HG03521 (cell line): ENCODE measurements around the gene LUZP4.
"Not testable (repeated sequence)": the region's sequence is repeated elsewhere in the genome, so short reads cannot be mapped to it uniquely, and the experiment has no call there.

Experiments used
- ATAC-seq: cut with Tn5 transposase; IDR thresholded peaks from one replicate; pipeline ENCODE4 v1.9.1; 2021; ENCODE audit warnings: mild to moderate bottlenecking, moderate library complexity; ENCODE audit not compliant: unreplicated experiment

LUZP4 gene

DNA sequence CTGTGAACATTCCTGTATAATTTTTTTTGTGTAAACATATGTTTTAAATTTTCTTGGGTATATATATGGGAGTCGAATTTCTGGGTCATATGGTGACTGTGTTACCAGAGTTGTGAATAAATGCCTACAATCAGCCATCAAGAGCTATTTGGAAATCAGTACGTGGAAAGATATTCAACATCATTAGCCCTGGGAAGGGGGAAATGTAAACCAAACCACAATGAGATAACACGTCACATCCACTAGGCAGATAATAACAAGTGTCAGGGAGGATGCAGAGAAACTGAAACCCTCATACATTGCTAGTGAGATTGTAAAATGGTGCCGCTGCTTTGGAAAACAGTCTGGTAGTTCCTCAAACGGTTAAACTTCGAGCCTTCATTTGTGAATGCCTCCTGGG is 43.9 kb downstream of the LUZP4 start:
- ATAC-seq = no peak

DNA sequence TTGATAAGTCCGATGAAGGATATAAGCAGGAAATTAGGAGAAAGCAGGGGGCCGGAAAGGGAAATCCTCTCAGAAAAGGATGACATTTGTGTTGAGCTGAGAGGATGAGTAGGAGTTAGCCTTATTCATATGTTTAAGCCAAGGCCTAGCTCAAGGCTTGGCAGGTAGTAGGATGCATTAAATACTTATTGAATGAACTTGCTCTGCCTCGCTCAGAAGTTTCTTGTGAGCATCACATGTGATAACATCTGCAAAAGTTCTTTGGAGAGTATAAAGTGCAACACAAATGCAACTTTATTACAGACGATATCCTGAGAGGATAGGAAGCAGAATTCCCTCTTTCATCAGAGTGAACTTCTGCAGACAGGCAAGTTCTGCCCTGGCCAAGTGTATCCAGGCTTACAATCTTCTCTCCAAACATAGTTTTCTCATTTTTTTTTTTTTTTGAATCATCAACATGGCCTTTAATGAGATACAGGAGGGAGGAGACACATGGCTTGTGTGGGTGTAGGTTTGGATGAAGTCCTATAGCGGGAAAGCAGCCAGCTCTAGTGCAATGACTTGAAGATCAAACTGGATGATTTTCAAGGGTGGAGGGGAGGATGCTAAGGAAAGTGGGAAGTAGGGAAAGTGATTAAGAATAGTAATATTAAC is 48.1 kb downstream of the LUZP4 start:
- ATAC-seq = no peak

DNA sequence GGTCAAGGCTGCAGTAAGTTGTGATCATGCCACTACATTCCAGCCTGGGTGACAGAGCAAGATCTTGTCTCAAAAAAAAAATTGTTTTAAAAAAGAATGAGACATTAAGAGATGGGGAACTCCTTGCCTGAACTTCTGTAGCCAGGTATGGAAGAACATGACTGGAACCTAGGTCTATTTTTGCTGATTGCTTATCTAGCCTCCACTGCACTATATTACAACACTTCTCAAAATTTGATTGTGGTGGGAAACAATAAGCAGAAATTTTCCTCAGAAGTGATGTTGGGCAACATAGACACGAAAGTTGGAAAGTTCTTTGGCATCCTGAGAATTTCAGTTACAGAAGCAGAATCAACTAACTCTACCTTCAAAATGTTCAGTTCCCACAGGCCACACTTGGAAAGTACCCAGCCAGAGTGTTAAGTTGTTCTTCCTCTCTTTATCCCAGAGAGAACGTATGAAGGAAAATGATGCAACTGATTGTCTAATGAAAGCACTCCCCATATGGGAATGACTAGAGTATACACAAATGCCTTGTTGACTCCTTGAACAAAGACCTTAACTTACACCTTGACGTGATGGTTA is 50.0 kb downstream of the LUZP4 start:
- ATAC-seq = no peak

DNA sequence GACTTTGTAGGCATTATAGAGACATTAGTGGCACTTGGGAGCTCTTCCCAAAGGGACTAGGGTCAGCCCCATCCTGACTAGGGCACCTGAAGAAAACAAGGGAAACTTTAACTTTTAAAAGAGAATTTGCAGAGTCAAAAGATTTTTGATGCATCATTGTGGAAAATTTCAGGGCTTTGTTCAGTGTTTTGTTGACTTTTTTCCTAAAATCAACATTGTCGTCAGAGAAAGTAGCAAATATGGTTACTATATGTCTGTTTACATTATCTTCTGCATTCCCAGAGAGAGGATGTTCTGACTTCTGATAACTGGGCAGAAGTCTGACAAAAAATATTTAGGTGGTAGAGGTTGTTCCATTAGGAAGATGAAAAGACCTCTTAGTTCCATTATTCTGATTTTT is 51.9 kb downstream of the LUZP4 start:
- ATAC-seq = no peak

DNA sequence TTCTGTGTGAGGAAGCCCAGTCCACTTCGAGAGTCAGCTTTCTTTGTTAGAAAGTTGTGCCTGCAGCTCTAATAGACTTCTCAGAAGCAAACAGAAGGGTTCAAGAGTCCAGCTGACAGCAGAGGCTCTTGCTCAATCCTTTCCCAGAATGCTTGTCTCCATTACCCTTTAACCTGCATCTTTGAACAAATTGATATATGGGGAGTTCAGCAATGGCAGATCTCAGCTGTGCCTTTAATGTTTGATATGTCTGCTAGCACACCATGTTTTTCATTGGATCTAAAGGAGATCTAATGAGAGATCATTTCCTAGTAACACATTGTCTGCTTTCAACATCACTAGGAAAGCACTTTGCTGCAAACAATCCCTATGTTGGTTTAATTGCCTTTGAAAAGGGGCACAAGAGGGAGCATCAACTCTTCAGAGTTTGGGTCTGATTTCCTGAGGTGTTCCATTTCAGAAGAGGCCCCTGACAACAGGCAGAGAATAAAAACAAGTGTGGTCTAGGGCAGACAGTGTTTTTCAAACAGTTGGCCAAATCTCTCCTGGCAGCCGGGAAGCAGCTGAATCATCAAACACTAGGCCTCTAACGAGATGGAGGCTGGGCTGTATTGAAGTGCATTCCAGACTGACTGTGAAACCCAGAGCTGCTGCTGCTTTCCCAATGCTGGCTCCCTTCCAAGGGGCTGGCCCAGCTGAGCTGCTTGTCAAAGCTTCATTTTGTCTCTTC is 55.5 kb downstream of the LUZP4 start:
- no peak for ATAC-seq

DNA sequence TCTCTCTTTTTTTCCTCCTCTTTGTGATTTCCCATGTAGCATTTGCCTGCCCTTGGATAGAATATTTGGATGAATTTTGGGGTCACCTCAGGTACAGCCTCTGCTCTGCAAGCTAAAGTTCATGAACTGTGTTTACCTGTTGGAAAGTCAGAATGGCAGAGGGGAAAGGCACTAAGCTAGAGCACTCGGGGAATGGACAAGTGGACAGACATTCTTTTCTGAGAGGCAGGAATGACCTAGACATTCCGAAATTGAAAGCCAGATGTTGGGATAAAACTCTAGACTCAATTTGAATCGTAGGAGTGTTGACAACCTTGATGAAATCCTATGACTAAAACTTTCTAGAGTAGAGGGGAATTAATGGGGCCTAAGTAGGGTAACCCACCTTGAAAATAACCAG is 56.1 kb downstream of the LUZP4 start:
- no peak for ATAC-seq

DNA sequence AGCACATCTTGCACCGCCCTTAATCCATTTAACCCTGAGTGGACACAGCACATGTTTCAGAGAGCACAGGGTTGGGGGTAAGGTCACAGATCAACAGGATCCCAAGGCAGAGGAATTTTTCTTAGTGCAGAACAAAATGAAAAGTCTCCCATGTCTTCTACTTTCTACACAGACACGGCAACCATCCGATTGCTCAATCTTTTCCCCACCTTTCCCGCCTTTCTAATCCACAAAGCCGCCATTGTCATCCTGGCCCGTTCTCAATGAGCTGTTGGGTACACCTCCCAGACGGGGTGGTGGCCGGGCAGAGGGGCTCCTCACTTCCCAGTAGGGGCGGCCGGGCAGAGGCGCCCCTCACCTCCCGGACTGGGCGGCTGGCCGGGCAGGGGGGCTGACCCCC is 57.2 kb downstream of the LUZP4 start:
- ATAC-seq = not testable (repeated sequence)

DNA sequence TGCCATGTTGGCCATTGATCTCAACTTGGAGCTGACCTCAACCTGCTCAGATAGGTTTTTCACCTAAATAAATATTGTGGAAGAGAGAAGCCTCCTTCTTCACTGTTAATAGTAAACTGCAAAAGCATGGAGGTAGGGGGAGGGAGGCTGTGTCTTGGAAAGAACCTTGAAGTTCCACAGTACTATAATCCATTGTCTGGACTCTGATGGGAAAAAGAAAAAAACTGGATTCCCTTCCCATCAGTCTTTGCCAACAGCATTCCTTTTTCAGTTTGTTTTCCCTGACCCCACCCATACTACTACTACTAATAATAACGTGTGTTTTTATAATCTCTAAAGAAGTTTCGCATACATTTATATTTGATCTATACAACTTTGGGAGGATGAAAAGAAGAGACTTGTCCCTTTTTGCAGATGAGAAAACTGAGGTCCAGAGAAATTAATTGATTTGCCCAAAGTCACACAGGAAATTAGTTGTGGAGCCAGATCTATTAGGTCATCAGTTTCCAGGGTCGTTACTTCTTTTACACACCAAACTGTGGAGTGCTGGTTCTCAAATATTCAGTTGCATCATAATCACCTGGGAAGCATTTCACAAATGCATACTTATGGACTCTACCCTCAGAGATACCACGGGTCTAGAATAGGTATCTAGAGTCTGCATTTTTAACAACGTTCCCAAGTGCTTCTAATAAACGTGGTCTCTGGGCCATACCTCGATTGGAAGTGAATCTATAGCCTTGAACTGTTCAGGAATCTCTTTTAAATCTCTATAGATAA is 59.1 kb downstream of the LUZP4 start:
- no peak for ATAC-seq

DNA sequence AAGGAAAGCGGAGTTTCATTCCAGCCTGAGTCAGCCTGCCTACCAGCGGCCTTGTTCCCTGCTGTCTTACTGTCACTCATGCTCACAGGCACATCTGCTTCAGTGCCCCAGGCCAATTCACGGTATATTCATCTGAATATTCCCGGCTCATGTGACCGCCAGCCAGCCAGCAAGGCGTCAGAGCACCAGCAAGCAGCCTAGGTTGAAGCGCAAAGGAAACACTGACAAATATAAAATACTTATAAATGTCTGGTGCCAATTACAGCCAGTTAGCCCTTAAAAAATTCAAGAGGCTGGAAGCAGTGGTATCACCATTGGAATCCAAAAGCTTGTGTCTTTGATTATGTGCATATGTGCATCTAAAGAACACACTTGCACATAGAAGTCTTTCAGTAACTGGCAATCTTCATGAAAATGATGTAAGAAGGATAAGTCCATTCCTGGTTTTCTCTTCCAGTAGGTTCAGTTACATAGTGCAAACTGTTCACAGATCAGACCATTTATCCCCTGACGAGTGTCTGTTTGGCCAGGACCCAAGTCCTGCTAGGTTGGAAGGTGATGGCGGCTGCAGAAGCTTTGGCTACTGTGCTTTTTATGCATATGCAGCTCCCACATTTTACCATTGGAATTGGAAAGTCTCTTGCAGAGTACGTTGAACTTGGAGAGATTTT is 61.3 kb downstream of the LUZP4 start:
- no peak for ATAC-seq

DNA sequence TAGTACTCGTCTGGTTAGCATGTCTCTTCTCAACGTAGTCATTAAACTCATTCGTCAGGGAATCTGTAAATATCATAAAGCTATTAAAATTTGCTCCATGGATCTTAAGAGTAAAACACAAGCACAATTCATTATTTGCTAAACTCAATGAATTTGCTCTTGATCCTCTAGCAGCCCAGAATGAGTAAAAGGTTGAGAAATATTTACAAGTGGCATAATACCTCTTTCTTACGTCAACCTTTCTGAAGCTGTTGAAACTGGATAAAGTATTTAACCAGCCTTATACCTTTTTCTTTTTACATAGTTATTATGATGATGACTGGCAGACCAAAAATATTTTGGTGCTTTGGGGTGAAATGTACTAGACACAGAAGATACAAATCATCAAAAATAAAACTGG is 66.9 kb downstream of the LUZP4 start:
- no peak for ATAC-seq
